NOMO-1 treated with dmso at 0.1 percent for 144 hours (cell line): ENCODE measurements around the gene P2RX2.
A peak's percentile ranks its signal among the peaks of the same experiment; 100 is the strongest.
"Not testable (repeated sequence)": the region's sequence is repeated elsewhere in the genome, so short reads cannot be mapped to it uniquely, and the experiment has no call there.

Experiments used
- DNase-seq: peaks from one replicate; lab custom pipeline; 2025; ENCODE audit not compliant: unreplicated experiment; lab: John Stamatoyannopoulos, UW

P2RX2 gene

GRCh38 chr12:132583411-132583710 is 35.2 kb upstream of the P2RX2 start:
- DNase-seq = no peak

- no peak for DNase-seq
Measured at GRCh38 chr12:132583736-132584135, 34.8 kb upstream of the P2RX2 start.

GRCh38 chr12:132584429-132584828 is 34.1 kb upstream of the P2RX2 start:
- no peak for DNase-seq

- DNase-seq = no peak
Measured at GRCh38 chr12:132585177-132585576, 33.4 kb upstream of the P2RX2 start.

- DNase-seq = no peak
Measured at GRCh38 chr12:132586929-132587328, 31.6 kb upstream of the P2RX2 start.

- DNase-seq = no peak
Measured at GRCh38 chr12:132587781-132588180, 30.8 kb upstream of the P2RX2 start.

GRCh38 chr12:132588319-132588718 is 30.3 kb upstream of the P2RX2 start:
- DNase-seq = no peak

- no peak for DNase-seq
Measured at GRCh38 chr12:132588821-132589669, 29.5 kb upstream of the P2RX2 start.

- no peak for DNase-seq
Measured at GRCh38 chr12:132591107-132591935, 27.3 kb upstream of the P2RX2 start.

- DNase-seq = no peak
Measured at GRCh38 chr12:132592282-132592970, 26.1 kb upstream of the P2RX2 start.

- DNase-seq = no peak
Measured at GRCh38 chr12:132593071-132593470, 25.5 kb upstream of the P2RX2 start.

GRCh38 chr12:132593521-132593920 is 25.1 kb upstream of the P2RX2 start:
- no peak for DNase-seq

- no peak for DNase-seq
Measured at GRCh38 chr12:132593938-132594358, 24.6 kb upstream of the P2RX2 start.

GRCh38 chr12:132595183-132595582 is 23.4 kb upstream of the P2RX2 start:
- DNase-seq = no peak

- no peak for DNase-seq
Measured at GRCh38 chr12:132596016-132596415, 22.6 kb upstream of the P2RX2 start.

GRCh38 chr12:132597333-132598316 is 21.0 kb upstream of the P2RX2 start:
- no peak for DNase-seq

- not testable (repeated sequence) for DNase-seq
Measured at GRCh38 chr12:132599502-132599901, 19.1 kb upstream of the P2RX2 start.

- DNase-seq = peak; percentile 62
Measured at GRCh38 chr12:132600048-132601032, 18.2 kb upstream of the P2RX2 start.

- no peak for DNase-seq
Measured at GRCh38 chr12:132601171-132601883, 17.2 kb upstream of the P2RX2 start.
